ENCODE measurements around the gene SHB. TPM values are rescaled to one million over a fixed set of nuclear protein-coding genes. Genes with fewer than 3 reads are reported as not detected.
A peak's percentile ranks its signal among the peaks of the same experiment; 100 is the strongest.

SHB gene
- total RNA-seq, 1 experiment from 2014 or later: 12.2 TPM

- H3K9me3 Mint-ChIP-seq: no peaks in the 10 kb centered on the region
- H3K4me1 Mint-ChIP-seq: peaks cover 67% of the 10 kb centered on the region
- H3K27ac Mint-ChIP-seq: no peak overlapping the region
- ChIA-PET CTCF (interaction anchor here (1.0 to 2.8 kb wide), 4 partner anchors 12 to 54 kb away, joined by 3 to 11 read pairs (median 4); no protein-coding TSS in a partner anchor), POLR2A (no interaction called here)
- DNase-seq (ENCODE audit: low spot score): no peak
- H3K27me3 Mint-ChIP-seq (ENCODE audit: low read depth): no peaks in the 10 kb centered on the region; the same call in 1 of the 2 replicates
- no peaks in the 10 kb centered on the region for H3K36me3 Mint-ChIP-seq
- no peak for TF ChIP-seq CREB1 (CRISPR knock-in tag; IDR thresholded peaks at IDR 0.05)
- H3K4me3 Mint-ChIP-seq: no peak overlapping the region
- no peak for ATAC-seq
These were observed 15.1 kb downstream of the SHB start for GRCh38 chr9:38053697-38054461.

DNA sequence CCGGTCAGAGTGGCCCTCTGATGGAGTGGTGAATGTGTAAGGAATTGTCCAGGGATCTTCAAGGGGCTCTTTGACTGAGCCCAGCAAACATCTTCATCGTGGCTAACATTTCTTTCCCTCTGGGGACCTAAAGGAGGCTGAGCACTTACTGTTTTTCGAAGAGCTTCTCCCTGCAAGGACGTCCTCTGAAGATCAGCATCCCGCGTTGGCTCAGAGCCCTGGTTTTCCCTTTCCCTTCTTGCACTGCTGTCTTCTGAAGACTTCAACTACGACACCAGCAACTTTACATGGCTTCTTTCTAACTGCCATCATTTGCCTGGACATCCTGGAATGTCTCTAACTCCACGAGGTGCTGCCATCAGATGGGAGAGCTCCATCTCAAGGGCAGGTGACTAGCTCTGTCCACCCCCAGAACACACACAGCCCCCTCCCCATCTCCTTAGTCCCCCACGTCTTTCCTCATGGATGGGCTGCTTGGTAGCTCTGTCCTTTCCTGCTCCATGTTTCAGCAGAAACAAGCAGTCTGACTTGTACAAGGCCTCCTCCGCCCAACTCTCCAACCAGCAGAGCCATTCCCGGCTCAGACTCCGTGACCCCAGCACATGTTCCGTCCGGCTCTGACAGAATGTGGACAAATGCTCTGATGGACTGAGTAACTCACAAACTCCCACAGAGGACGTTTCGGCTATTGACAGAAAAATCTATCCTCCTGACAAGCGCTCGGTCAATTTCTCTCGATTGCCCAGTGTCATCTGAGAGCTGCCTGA is 17.1 kb downstream of the SHB start:
- Mint-ChIP-seq H3K27ac (peak overlapping the region; percentile 50), H3K4me3 (no peak overlapping the region), H3K27me3 (ENCODE audit: low read depth) (no peaks in the 10 kb centered on the region; the same call in 1 of the 2 replicates), H3K4me1 (peaks cover 67% of the 10 kb centered on the region), H3K36me3 (no peaks in the 10 kb centered on the region), H3K9me3 (no peaks in the 10 kb centered on the region)
- TF ChIP-seq TEAD4 (CRISPR knock-in tag; IDR thresholded peaks at IDR 0.05) (no peak), PRRX2 (CRISPR knock-in tag; IDR thresholded peaks at IDR 0.05) (no peak), USF1 (CRISPR knock-in tag; IDR thresholded peaks at IDR 0.05) (no peak), AR (CRISPR knock-in tag; IDR thresholded peaks at IDR 0.05) (no peak)
- no peak for ATAC-seq
- no peak for DNase-seq (ENCODE audit: low spot score)
- CTCF ChIA-PET: interaction anchor here (1.8 to 2.8 kb wide), 2 partner anchors 34 to 36 kb away, joined by 6 to 11 read pairs; no protein-coding TSS in a partner anchor
- POLR2A ChIA-PET: no interaction called here

DNA sequence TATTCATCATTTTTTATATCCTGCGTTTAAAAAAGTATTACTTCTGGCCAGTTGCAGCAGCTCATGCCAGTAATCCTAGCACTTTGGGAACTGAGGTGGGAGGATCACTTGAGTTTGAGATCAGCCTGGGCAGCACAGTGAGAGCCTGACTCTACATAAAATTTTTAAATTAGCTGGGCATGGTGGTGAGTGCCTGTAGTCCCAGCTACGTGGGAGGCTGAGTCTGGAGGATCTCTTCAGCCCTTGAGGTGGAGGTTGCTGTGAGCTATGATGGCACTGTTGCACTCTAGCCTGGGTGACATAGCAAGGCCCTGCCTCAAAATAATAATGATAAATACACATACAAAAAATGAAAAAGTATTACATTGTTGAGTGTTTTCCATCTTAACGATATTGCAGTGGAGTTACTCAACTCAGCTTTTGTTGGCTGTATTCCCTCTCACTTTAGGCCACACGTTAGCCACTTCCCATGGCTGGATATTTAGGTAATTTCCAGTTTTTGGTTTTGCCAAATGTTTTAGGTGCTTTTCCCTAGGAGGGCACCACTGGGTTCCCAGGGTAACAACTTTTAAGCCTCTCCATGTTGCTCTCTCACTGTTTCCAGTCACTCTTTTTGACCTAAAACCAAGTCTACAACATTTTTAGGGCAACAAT is 20.6 kb downstream of the SHB start:
- Mint-ChIP-seq H3K27ac (peak overlapping the region; percentile 98), H3K4me1 (peaks cover 62% of the 10 kb centered on the region), H3K9me3 (no peaks in the 10 kb centered on the region), H3K36me3 (no peaks in the 10 kb centered on the region), H3K27me3 (ENCODE audit: low read depth) (no peaks in the 10 kb centered on the region), H3K4me3 (peak overlapping the region; percentile 11; the same call in 1 of the 2 replicates)
- ATAC-seq: no peak
- peak; percentile 30; the same call in 1 of the 2 replicates for TF ChIP-seq ZNF121 (CRISPR knock-in tag; IDR thresholded peaks at IDR 0.05)
- TF ChIP-seq NFATC4 (CRISPR knock-in tag; IDR thresholded peaks at IDR 0.05): no peak
- ChIA-PET POLR2A (interaction anchor here (0.6 to 1.1 kb wide), 2 partner anchors 13 to 31 kb away, joined by 3 to 4 read pairs; no protein-coding TSS in a partner anchor), CTCF (interaction anchor here (0.9 to 2.8 kb wide), 5 partner anchors 9 to 40 kb away, joined by 3 to 18 read pairs (median 4); no protein-coding TSS in a partner anchor)
- DNase-seq (ENCODE audit: low spot score): no peak

DNA sequence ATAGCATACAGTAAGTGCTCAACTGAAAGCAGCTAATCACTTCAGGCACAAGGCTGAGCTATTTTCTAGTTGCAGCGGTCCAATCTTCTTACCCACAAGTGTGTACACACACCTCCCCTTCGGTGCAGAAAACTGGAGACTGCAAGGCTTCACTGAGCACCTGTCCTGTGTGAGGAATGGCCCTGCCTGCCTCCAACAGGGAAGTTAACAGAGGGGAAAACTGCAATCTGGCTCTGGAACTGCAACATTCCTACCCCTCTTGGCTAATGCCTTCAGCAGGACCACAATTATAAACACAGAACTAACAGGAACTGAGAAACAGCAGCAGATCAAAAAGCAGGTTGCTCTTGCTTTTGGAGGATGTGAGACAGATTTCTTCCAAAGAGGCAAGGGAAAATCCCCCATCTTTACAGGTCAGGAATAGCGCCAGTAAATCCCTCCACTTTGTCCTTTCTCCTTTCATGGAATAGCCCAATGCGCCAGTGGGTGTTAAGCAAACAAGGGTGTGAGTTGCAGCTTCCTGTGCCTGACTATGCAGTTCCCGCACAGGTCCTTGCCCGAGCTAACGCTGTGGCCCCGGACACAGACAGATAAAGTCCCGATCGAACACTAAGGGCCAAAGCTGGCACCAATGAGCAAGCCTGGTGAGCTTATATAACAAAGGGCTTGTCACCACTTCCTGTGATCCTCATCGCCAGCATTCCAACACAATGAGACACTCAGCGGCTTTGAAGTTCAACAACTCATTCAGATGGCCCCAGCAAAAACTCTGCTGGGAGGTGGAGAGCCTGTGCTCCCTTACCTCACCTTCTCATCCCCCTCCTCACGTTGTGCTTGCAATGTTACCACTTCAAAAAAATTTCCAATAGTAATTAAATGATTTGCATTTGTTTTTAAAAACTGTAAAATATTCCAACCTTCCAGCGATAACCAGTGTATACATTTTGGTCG is 21.5 kb downstream of the SHB start:
- ATAC-seq (peak; percentile 81), DNase-seq (ENCODE audit: low spot score) (peak; percentile 39)
- Mint-ChIP-seq H3K4me3 (peak overlapping the region; percentile 11), H3K36me3 (no peaks in the 10 kb centered on the region), H3K9me3 (no peaks in the 10 kb centered on the region), H3K27ac (peak overlapping the region; percentile 98), H3K27me3 (ENCODE audit: low read depth) (no peaks in the 10 kb centered on the region), H3K4me1 (peaks cover 65% of the 10 kb centered on the region)
- POLR2A ChIA-PET: interaction anchor here (1.1 kb wide), 1 partner anchor 31 kb away, joined by 4 read pairs; no protein-coding TSS in a partner anchor
- CTCF ChIA-PET: interaction anchor here (0.9 to 2.8 kb wide), 5 partner anchors 10 to 40 kb away, joined by 3 to 18 read pairs (median 4); no protein-coding TSS in a partner anchor
- TF ChIP-seq NR3C1 (CRISPR knock-in tag; conservative IDR thresholded peaks at IDR 0.05; ENCODE audit: low read depth): no peak
- TF ChIP-seq, protein P1, sequence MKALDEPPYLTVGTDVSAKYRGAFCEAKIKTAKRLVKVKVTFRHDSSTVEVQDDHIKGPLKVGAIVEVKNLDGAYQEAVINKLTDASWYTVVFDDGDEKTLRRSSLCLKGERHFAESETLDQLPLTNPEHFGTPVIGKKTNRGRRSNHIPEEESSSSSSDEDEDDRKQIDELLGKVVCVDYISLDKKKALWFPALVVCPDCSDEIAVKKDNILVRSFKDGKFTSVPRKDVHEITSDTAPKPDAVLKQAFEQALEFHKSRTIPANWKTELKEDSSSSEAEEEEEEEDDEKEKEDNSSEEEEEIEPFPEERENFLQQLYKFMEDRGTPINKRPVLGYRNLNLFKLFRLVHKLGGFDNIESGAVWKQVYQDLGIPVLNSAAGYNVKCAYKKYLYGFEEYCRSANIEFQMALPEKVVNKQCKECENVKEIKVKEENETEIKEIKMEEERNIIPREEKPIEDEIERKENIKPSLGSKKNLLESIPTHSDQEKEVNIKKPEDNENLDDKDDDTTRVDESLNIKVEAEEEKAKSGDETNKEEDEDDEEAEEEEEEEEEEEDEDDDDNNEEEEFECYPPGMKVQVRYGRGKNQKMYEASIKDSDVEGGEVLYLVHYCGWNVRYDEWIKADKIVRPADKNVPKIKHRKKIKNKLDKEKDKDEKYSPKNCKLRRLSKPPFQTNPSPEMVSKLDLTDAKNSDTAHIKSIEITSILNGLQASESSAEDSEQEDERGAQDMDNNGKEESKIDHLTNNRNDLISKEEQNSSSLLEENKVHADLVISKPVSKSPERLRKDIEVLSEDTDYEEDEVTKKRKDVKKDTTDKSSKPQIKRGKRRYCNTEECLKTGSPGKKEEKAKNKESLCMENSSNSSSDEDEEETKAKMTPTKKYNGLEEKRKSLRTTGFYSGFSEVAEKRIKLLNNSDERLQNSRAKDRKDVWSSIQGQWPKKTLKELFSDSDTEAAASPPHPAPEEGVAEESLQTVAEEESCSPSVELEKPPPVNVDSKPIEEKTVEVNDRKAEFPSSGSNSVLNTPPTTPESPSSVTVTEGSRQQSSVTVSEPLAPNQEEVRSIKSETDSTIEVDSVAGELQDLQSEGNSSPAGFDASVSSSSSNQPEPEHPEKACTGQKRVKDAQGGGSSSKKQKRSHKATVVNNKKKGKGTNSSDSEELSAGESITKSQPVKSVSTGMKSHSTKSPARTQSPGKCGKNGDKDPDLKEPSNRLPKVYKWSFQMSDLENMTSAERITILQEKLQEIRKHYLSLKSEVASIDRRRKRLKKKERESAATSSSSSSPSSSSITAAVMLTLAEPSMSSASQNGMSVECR (CRISPR knock-in tag; IDR thresholded peaks at IDR 0.05; ENCODE audit: borderline replicate concordance): no peak
- no peak for TF ChIP-seq SMAD4 (CRISPR knock-in tag; IDR thresholded peaks at IDR 0.05)
- TF ChIP-seq, protein P2, sequence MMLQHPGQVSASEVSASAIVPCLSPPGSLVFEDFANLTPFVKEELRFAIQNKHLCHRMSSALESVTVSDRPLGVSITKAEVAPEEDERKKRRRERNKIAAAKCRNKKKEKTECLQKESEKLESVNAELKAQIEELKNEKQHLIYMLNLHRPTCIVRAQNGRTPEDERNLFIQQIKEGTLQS (CRISPR knock-in tag; conservative IDR thresholded peaks at IDR 0.05): no peak
- peak; percentile 65; the same call in 1 of the 2 replicates for TF ChIP-seq TEAD1 (CRISPR knock-in tag; IDR thresholded peaks at IDR 0.05)
- no peak for TF ChIP-seq E2F5 (CRISPR knock-in tag; IDR thresholded peaks at IDR 0.05)
- peak; percentile 86 for TF ChIP-seq GABPB1 (CRISPR knock-in tag; IDR thresholded peaks at IDR 0.05)

Measured in WTC11 (cell line).